CD4-positive, alpha-beta T cell treated with Interleukin-6 at 100 ng/mL for 8 hours (primary cell): ENCODE measurements around the gene FLT3LG.
A peak's percentile ranks its signal among the peaks of the same experiment; 100 is the strongest.

ENCODE experiments used
- DNase-seq: peaks from one replicate; pipeline ENCODE4 v3.0.0-alpha.2; 2020; ENCODE audit warnings: mixed read lengths, low spot score

Gene FLT3LG

GRCh38 chr19:49473868-49474541, at the start of gene FLT3LG:
TSS of gene FLT3LG (plus strand) at chr19:49474215. CDS start at chr19:49474640, 425 bp downstream.
- DNase-seq: peak; percentile 94

GRCh38 chr19:49425178-49425577, 48.8 kb upstream of the FLT3LG start, which contains the start of gene GFY:
TSS of gene GFY (plus strand) at chr19:49425388. CDS start at chr19:49426431, 1,043 bp downstream.
- no peak for DNase-seq

- no peak for DNase-seq
These were observed 48.0 kb upstream of the FLT3LG start for GRCh38 chr19:49425922-49426592.

DNA sequence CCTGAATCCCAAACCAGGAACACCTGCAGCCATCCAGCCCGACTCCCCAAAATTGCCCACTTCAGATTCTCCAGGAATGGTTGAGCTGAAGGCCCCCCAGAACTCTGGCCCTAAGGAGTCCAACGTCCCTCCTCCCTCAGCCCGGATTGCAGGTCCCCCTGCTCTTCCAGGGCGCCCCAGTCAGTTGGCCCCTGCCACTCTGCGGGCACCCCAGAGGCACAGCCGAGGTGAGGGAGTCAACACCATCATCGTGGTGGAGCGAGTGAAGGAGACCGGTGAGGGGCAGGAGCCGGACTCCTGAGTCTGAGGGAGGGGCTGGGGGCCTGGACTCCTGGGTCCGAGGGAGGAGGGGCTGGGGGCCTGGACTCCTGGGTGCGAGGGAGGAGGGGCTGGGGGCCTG, 46.7 kb upstream of the FLT3LG start:
- DNase-seq: no peak

GRCh38 chr19:49427855-49428546, 46.0 kb upstream of the FLT3LG start:
- DNase-seq: peak; percentile 20

DNA sequence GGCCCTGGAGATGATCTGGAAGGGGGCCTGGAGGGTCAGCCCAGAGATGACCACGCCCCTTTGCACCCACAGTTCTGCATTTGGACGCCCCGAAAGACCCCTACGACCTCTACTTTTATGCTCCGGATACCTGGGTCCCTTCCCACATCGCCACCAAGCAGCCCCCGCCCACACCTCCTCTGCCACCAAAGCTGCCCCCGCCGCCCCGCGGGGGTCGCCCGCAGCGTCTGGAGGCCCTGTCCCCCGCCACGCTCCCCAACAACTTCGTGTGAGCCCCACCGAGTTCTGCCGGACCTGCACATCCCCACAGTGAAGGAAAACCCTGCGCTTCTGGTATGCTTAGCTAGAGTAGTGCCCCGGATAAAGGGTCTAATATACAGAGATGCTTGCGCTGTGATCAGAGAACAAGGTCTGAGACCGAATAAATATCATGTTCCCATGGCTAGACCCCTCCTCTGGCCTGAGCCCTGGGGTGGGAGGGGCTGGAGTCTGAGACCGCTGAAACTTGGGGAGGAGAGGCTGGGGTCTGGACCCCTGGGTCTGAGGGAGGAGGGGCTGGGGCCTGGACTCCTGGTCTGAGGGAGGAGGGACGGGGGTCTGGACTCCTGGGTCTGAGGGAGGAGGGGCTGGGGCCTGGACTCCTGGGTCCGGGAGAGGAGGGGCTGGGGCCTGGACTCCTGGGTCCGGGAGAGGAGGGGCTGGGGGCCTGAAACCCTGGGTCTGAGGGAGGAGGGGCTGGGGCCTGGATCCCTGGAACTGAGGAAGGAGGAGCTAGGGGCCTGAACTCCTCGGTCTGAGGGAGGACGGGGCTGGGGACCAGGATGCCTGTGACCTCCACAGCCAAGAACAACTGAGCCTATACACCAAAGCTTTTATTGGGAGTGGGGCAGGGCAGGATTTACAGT, 45.2 kb upstream of the FLT3LG start:
- DNase-seq: no peak

DNA sequence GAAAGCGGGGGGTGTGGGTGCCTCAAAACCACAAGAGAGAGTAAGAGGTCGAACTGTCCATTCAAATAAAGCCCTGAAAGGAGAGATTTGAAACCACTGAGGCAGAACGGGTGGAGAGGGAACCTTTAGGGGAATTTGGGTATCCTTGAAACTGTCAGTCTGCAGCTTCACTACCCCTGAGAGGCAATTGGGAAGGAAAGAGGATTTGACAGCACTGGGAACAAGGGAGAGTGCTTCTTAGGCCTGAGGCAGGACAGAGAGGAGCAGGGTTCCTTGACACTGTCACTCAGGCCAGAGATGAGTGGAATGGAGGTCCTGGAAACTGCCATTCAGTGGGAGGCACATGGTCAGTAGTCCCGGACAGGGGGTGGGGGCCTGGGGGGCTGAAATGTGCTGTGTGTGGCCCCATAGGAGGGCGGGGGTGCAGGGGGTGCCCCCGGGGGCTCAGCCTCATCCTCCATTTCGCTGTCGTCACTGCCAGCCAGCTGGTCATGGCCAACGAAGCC, 43.8 kb upstream of the FLT3LG start:
- no peak for DNase-seq

DNA sequence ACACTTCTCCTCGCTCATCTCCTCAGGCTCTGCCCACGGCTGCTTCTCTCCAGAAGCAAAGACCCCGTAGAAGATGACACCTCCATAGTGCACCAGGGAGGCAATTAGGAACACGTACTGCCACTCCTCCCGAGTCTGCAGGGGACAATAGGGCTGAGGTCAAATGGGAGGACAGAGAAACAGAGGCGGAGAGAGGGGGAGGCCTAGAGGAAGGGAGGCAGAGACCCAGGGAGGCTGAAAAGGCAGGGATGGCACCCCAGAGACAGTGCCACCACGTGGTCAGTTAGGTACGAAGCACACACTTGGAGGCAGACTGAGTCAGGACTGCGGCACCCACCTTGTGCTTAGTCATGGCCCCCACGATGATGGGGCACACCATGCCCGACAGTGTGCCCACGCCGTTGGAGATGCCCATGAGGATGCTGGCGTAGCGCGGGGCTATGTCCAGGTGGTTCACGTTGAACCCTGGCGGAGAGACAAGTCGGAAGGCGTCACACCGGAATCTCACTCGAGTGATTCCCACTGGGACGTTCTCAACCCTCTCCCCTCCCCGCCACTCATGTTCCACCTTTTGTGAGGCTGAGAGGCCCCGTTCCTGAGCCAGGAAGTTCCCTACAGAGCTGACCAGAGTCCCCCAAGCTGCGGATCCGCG, 43.2 kb upstream of the FLT3LG start:
- DNase-seq: no peak

GRCh38 chr19:49431330-49431749, 42.7 kb upstream of the FLT3LG start:
- DNase-seq: no peak

GRCh38 chr19:49432141-49433073, 41.6 kb upstream of the FLT3LG start:
- DNase-seq: peak; percentile 11

DNA sequence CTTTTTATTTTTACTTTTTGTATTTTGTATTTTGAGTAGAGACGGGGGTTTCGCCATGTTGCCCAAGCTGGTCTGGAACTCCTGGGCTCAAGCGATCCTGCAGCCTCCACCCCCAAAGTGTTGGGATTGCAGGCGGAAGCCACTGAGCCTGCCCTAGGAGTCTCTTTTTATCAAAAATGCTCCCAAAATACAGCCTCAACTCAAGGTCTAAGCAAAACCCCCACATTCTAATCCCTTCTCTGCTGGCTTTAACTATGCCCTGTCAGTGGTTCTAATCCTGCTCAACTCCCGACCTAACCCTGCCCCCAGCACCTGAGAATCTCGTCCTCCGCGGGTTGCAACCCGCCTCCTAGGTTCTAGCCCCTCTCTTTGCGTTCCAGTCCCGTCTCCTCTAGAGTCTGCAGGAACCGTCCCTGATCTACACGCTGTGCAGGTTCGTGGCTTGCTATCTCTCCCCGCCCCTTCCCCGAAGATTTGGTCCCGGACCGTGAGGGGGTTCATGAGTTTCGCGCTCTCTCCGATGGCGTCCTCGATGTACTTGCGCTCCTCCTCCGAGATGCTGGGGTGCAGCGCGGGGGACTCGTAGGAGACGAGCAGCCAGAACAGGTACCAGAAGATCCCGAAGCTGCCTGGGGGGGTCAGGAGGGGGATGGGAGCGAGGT, 40.6 kb upstream of the FLT3LG start:
- DNase-seq: no peak

- no peak for DNase-seq
These were observed 39.0 kb upstream of the FLT3LG start for GRCh38 chr19:49434907-49435583.

DNA sequence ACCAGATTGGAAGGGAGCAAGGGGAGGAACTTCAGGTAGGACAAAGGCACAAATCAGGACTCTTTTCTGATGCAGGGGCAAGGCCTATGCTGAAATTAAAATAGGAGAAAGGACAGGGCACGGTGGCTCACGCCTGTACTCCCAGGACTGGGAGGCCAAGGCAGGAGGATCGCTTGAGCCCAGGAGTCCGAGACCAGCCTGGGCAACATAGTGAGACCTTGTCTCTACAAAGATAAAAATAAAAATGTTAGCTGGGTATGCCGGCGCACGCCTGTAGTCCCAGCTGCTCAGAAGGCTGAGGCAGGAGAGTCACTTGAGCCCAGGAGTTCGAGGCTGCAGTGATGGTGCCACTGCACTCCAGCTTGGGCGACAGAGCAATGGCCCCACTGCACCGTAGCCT, 38.3 kb upstream of the FLT3LG start:
- DNase-seq: no peak

DNA sequence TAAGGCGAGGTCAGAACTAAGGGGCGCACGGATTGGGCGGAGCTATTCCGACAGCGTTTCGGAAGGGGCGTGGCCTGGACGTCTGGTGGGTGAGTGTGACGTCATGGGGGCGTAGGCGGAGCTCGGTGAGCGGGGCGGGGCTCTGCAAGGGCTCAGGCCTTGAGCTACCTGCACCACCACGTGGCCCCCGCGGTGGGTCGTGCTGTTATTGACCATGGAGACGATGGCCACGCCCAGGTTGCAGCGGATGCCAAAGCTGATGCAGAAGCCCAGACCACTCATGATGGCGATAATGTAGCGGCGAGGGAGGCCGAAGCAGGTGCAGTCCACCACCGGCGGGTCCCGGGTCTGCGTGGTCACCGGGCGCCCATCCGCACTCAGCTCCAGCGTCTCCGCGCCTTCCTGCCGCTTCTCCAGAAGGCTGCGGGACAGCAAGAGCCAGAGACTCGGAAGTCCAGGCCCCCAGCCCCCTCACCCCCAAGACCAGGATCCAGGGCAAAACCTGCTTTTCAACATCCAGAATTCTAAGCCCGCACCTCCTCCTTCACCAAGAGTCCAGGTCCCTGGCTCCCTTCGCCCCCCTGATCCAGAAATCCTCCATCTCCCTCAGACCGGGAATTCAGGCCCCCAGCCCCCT, 37.5 kb upstream of the FLT3LG start:
- DNase-seq: peak; percentile 15

DNA sequence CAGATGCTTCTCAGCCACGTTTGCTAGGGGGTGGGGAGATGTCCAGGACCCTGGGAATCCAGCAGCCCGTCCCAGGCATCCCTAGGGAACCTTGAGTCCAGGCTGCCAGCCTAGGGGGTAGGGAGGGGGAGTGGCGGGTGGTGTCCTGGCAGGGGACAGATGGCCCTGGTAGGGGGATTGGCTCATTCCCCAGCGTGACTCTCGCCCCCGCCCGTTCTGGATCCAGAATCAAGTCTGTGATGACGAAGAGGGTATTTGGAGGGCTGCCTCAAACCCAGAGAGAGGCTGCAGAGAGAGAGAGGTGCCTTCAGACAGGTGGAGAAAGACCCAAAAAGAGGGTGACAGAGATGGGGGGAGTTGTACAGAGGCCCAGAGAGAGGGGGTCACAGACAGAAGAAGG, 36.8 kb upstream of the FLT3LG start:
- no peak for DNase-seq

- no peak for DNase-seq
These were observed 35.8 kb upstream of the FLT3LG start for GRCh38 chr19:49438261-49438660.

GRCh38 chr19:49439836-49440235, 34.2 kb upstream of the FLT3LG start:
- DNase-seq: no peak

- no peak for DNase-seq
These were observed 33.4 kb upstream of the FLT3LG start for GRCh38 chr19:49440439-49441209.
